ENCODE data around the gene LMF1. TPM values are rescaled to one million over a fixed set of nuclear protein-coding genes. Genes with fewer than 3 reads are reported as not detected.
"Not testable (repeated sequence)": the region's sequence is repeated elsewhere in the genome, so short reads cannot be mapped to it uniquely, and the experiment has no call there.

LMF1 gene
- total and polyA plus RNA-seq, 2 donors, result 9.8 to 16.8 TPM

DNA sequence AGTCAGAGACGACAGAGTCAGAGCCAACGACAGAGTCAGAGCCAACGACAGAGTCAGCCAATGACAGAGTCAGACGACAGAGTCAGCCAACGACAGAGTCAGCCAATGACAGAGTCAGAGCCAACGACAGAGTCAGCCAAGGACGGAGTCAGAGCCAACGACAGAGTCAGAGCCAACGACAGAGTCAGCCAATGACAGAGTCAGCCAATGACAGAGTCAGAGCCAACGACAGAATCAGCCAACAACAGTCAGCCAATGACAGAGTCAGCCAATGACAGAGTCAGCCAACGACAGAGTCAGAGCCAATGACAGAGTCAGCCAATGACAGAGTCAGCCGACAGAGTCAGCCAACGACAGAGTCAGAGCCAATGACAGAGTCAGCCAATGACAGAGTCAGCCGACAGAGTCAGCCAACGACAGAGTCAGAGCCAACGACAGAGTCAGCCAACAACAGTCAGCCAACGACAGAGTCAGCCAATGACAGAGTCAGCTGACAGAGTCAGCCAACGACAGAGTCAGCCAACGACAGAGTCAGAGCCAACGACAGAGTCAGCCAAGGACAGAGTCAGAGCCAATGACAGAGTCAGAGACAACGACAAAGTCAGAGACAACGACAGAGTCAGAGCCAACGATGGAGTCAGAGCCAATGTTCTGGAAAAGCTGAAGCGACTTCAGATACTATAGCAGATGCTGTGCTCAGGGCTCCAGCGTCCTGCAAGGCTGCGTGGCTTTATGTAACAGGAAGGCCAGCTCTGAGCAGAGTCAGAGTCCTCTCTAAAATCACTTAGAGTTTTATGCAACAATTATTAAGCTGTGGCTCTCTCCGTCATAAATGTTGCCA is 19.8 kb downstream of the LMF1 start:
- not testable (repeated sequence) for DNase-seq (ENCODE audit: extremely low spot score)
- WGBS, result 49% methylated on average over 25 of the region's 27 CpGs

DNA sequence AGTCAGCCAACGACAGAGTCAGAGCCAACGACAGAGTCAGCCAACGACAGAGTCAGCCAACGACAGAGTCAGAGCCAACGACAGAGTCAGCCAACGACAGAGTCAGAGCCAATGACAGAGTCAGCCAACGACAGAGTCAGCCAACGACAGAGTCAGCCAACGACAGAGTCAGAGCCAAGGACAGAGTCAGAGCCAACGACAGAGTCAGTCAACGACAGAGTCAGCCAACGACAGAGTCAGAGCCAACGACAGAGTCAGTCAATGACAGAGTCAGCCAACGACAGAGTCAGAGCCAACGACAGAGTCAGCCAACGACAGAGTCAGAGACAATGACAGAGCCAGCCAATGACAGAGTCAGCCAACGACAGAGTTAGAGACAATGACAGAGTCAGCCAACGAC is 22.0 kb downstream of the LMF1 start:
- not testable (repeated sequence) for H3K36me3 ChIP-seq (ENCODE audit: insufficient read depth); H3K27ac ChIP-seq (ENCODE audit: low read depth); DNase-seq (ENCODE audit: extremely low spot score); H3K4me3 ChIP-seq (ENCODE audit: low read depth, low read length); H3K4me1 ChIP-seq (ENCODE audit: insufficient read depth)
- 79% methylated on average over 15 of the region's 18 CpGs for WGBS

More for the DNA sequence above, 19.8 kb downstream of the LMF1 start:
- not testable (repeated sequence) for H3K36me3 ChIP-seq (ENCODE audit: insufficient read depth); H3K4me1 ChIP-seq (ENCODE audit: insufficient read depth); H3K27ac ChIP-seq (ENCODE audit: low read depth); H3K4me3 ChIP-seq (ENCODE audit: low read depth, low read length)

DNA sequence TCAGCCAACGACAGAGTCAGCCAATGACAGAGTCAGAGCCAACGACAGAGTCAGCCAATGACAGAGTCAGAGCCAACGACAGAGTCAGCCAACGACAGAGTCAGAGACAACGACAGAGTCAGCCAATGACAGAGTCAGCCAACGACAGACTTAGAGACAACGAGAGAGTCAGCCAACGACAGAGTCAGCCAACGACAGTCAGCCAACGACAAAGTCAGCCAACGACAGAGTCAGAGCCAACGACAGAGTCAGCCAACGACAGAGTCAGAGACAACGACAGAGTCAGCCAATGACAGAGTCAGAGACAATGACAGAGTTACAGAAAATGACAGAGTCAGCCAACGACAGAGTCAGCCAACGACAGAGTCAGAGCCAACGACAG is 22.9 kb downstream of the LMF1 start:
- WGBS, result 69% methylated on average over 17 of the region's 17 CpGs
- H3K4me3 ChIP-seq (ENCODE audit: low read depth, low read length); DNase-seq (ENCODE audit: extremely low spot score); H3K27ac ChIP-seq (ENCODE audit: low read depth); H3K4me1 ChIP-seq (ENCODE audit: insufficient read depth); H3K36me3 ChIP-seq (ENCODE audit: insufficient read depth): not testable (repeated sequence)

DNA sequence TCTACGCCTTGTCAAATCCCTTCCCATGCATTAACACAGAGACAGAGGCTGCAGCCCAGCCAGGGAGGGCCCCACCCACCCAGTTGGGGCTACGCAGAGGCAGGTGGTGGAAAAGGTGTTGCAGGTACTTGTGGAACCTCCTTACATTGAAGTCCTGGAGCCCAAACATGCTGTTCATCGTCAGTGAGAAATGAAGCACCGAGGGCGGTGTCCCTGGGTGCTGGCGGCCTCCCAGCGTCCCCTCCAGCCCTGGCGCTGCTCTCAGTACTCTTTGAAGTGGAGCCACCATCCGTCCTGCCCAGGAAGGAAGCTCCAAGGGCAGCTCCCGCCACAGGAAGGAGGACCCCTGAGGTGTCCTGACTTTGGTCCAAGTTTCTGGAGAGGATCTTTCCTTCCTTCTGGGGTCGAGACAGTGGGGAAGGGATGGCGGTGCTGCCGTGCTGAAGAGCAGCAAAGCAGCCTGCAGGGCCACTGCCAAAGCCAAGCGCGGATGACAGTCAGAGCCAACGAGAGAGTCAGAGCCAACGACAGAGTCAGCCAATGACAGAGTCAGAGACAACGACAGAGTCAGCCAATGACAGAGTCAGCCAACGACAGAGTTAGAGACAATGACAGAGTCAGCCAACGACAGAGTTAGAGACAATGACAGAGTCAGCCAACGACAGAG is 23.4 kb downstream of the LMF1 start:
- H3K4me3 ChIP-seq (ENCODE audit: low read depth, low read length), result no peak overlapping the region
- 81% methylated on average over 21 of the region's 21 CpGs for WGBS
- H3K4me1 ChIP-seq (ENCODE audit: insufficient read depth), result no peaks in the 10 kb centered on the region
- no peaks in the 10 kb centered on the region for H3K36me3 ChIP-seq (ENCODE audit: insufficient read depth)
- no peak for DNase-seq (ENCODE audit: extremely low spot score)
- no peak overlapping the region for H3K27ac ChIP-seq (ENCODE audit: low read depth)

DNA sequence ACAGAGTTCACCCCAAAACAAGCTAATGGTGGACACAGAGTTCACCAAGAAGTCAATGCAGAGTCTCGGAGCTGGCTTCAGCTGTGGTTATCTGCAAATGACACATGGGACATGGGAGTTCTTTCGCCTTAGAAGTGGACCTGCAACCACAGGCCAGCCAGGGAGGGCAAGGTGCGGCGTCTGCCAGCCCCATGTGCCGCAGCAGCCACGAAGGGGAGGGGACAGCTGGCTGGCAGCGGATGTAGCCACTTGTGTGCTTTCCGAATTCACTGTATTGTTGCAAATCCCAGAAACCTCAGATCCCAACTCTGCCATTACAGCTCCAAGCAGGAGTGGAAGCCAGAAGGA is 24.8 kb downstream of the LMF1 start:
- no peaks in the 10 kb centered on the region for H3K4me1 ChIP-seq (ENCODE audit: insufficient read depth)
- H3K36me3 ChIP-seq (ENCODE audit: insufficient read depth), result no peaks in the 10 kb centered on the region
- 90% methylated on average over 8 of the region's 8 CpGs for WGBS
- DNase-seq (ENCODE audit: extremely low spot score), result no peak
- no peak overlapping the region for H3K4me3 ChIP-seq (ENCODE audit: low read depth, low read length)
- H3K27ac ChIP-seq (ENCODE audit: low read depth), result no peak overlapping the region

DNA sequence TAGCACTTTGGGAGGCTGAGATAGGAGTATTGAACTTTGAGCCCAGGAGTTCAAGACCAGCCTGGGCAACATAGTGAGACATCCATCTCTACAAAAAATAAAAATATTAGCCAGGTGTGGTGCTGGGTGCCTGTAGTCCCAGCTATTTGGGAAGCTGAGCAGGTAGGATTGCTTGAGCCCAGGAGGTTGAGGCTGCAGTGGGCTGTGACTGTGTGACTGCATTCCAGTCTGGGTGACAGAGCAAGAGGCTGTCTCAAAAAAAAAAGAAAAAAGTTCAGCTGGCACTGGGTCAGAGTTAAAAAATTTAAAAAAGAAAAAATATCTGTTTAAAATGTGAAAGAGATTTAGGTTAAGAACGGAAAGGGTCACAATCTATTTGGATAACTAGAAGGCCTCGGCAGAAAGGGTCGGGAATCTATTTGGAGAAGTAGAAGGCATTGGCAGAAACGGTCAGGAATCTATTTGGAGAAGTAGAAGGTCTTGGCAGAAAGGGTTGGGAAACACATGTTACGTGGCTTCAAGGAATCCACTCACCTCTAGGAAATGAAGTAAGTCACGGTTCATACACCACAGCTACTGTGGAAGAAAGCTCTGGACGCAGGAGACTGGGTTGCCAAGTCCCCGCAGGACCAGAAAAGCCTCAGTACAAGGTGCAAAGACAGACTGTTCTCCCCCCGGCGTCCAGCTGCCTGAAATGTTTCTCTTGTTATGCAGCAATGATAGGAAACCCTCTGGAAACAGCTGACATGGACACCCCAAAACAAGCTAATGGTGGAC is 25.3 kb downstream of the LMF1 start:
- H3K36me3 ChIP-seq (ENCODE audit: insufficient read depth), result no peaks in the 10 kb centered on the region
- 65% methylated on average over 10 of the region's 10 CpGs for WGBS
- no peak overlapping the region for H3K4me3 ChIP-seq (ENCODE audit: low read depth, low read length)
- H3K27ac ChIP-seq (ENCODE audit: low read depth), result no peak overlapping the region
- H3K4me1 ChIP-seq (ENCODE audit: insufficient read depth), result no peaks in the 10 kb centered on the region
- no peak for DNase-seq (ENCODE audit: extremely low spot score)

DNA sequence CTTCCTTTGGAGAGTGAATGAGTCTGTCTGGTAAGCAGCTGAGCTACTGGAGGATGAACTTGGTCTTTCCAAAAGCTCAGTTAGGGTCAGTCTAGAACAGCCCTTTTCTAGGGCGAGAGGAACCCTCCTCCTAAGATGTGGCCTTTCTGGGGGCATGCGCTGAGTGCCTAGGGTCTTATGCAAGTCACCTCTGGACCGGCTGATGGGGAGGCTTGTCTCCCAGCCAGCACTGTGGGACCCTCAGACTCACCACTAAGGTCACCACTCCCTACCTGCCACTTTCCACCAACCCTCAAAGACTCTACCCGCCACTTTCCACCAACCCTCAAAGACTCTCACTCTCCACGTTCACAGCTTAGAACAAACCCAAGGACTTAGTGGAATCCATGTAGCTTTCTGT is 26.8 kb downstream of the LMF1 start:
- no peak for DNase-seq (ENCODE audit: extremely low spot score)
- H3K27ac ChIP-seq (ENCODE audit: low read depth), result no peak overlapping the region
- no peak overlapping the region for H3K4me3 ChIP-seq (ENCODE audit: low read depth, low read length)
- no peaks in the 10 kb centered on the region for H3K4me1 ChIP-seq (ENCODE audit: insufficient read depth)
- H3K36me3 ChIP-seq (ENCODE audit: insufficient read depth), result no peaks in the 10 kb centered on the region
- 98% methylated on average over 5 of the region's 5 CpGs for whole genome bisulfite sequencing

DNA sequence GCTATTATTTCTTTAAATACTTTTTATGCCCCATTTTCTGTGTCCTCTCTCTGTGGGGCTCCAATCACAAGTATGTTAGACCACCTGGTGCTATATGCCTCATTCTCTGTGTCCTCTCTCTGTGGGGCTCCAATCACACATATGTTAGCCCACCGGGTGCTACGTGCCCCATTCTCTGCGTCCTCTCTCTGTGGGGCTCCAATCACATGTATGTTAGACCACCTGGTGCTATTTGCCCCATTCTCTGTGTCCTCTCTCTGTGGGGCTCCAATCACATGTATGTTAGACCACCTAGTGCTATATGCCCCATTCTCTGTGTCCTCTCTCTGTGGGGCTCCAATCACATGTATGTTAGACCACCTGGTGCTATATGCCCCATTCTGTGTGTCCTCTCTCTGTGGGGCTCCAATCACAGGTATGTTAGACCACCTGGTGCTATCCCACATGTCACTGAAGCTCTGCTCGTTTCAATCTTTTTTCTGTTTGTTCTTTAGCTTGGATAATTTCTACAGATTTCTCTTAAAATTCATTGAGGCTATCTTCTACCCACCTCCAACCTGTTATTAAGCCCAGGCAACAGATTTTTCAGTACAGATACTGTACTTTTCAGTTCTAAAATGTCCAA is 28.2 kb downstream of the LMF1 start:
- DNase-seq (ENCODE audit: extremely low spot score), result no peak
- H3K36me3 ChIP-seq (ENCODE audit: insufficient read depth), result no peaks in the 10 kb centered on the region
- no peak overlapping the region for H3K4me3 ChIP-seq (ENCODE audit: low read depth, low read length)
- no peaks in the 10 kb centered on the region for H3K4me1 ChIP-seq (ENCODE audit: insufficient read depth)
- 84% methylated on average over 4 of the region's 4 CpGs for WGBS
- no peak overlapping the region for H3K27ac ChIP-seq (ENCODE audit: low read depth)

DNA sequence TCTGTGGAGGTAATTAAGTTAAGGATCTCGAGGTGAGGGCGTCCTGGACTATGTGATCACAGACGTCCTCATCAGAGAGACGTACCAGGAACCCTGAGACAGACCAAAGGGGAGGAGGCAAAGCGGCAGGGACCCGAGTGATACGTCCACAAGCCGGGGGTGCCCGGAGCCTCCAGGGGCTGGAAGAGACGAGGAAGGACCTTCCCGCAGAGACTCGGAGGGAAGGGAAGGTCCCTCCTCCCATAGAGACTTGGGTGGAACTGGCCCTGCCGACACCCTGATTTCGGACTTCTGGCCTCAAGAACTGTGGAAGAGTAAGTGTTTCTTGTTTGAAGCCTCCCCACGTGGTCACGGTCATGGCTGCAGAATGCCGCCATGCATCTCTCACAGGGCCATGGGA is 30.8 kb downstream of the LMF1 start:
- no peak overlapping the region for H3K27ac ChIP-seq (ENCODE audit: low read depth)
- no peak for DNase-seq (ENCODE audit: extremely low spot score)
- H3K36me3 ChIP-seq (ENCODE audit: insufficient read depth), result no peaks in the 10 kb centered on the region

DNA sequence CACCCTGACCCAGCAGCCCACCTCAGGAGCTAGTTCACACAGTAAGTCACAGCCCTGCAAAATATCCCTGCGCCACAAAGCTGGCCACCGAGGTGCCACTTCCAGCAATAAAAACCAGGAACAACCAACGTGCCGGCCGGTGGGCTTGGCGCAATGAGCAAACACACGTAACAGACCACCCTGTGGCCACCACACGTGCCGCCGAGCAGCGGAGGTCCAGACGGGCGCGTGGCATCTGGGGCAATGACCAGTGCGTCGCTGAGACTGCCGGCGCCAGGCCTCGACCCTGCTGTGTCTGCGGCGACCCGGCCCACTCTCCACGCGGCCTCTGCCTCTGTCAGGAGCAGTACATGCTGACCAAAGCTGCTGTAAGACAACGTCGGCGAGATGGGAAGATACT is 31.5 kb downstream of the LMF1 start:
- Histone ChIP-seq H3K4me1 (ENCODE audit: insufficient read depth) (no peaks in the 10 kb centered on the region), H3K4me3 (ENCODE audit: low read depth, low read length) (no peak overlapping the region), H3K36me3 (ENCODE audit: insufficient read depth) (no peaks in the 10 kb centered on the region), H3K27ac (ENCODE audit: low read depth) (no peak overlapping the region)
- WGBS, result 92% methylated on average over 27 of the region's 27 CpGs
- no peak for DNase-seq (ENCODE audit: extremely low spot score)

More for the DNA sequence above, 30.8 kb downstream of the LMF1 start:
- WGBS, result 90% methylated on average over 17 of the region's 17 CpGs
- Histone ChIP-seq H3K4me3 (ENCODE audit: low read depth, low read length) (no peak overlapping the region), H3K4me1 (ENCODE audit: insufficient read depth) (no peaks in the 10 kb centered on the region)

DNA sequence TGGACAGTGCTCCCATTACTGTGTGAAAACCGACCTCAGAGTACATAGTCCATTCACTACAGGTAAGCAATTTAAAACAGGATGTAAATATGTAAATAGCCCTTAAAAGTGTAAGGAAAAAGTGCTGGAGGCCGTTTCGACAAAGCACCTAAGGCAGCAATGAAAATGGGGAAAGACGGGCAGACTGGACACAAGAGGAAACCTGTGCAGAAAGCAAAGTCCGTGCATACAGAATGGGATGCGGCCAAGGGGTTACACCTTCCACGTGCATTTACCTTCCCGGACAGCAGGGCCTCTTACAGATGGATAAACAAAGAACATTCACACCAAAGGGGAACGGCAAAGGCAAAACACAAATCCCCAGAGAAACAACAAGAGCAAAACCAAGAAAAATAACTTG is 32.0 kb downstream of the LMF1 start:
- Histone ChIP-seq H3K27ac (ENCODE audit: low read depth) (no peak overlapping the region), H3K4me1 (ENCODE audit: insufficient read depth) (no peaks in the 10 kb centered on the region), H3K36me3 (ENCODE audit: insufficient read depth) (no peaks in the 10 kb centered on the region), H3K4me3 (ENCODE audit: low read depth, low read length) (no peak overlapping the region)
- 73% methylated on average over 9 of the region's 9 CpGs for WGBS
- DNase-seq (ENCODE audit: extremely low spot score), result no peak

DNA sequence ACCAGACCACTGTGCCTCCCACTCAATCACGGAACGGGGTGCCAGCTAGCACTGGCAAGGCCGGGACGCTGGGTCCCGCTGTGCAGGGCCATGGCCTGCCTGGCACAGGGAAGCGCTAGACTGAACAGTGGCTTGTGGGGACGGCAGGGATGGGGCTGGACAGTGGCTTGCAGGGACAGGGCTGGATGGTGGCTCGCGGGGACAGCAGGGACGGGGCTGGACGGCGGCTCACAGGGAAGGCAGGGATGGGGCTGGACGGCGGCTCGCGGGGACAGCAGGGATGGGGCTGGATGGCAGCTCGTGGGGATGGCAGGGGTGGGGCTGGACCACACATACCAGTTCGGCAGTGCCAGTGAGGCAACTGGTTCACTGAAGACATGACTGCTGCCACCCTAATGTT is 32.6 kb downstream of the LMF1 start:
- Histone ChIP-seq H3K36me3 (ENCODE audit: insufficient read depth) (peaks cover 2% of the 10 kb centered on the region), H3K27ac (ENCODE audit: low read depth) (no peak overlapping the region), H3K4me3 (ENCODE audit: low read depth, low read length) (no peak overlapping the region), H3K4me1 (ENCODE audit: insufficient read depth) (no peaks in the 10 kb centered on the region)
- WGBS, result 81% methylated on average over 16 of the region's 18 CpGs
- no peak for DNase-seq (ENCODE audit: extremely low spot score)

DNA sequence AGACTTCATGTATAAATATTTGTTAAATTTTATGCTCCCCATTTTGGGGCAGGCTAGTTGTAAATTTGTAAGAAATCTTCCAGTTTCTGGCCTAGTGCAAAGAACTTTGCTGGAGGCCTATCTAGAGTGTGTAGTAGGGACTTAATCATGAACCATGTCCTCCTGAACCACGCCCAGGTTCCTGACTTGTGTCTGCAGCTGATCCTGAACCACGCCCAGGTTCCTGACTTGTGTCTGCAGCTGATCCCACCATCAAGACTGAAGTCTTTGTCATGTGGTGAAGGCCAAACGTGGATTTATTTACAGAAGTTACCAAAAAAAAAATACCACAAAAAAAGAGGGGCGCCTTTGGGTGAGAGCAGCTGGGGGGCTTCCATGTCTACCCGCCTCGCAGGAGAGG is 33.1 kb downstream of the LMF1 start:
- Histone ChIP-seq H3K36me3 (ENCODE audit: insufficient read depth) (peaks cover 2% of the 10 kb centered on the region), H3K27ac (ENCODE audit: low read depth) (no peak overlapping the region), H3K4me1 (ENCODE audit: insufficient read depth) (no peaks in the 10 kb centered on the region), H3K4me3 (ENCODE audit: low read depth, low read length) (no peak overlapping the region)
- DNase-seq (ENCODE audit: extremely low spot score), result no peak
- 78% methylated on average over 6 of the region's 6 CpGs for WGBS
